ENCODE results near the gene MICB. TPM values are rescaled to one million over a fixed set of nuclear protein-coding genes. Genes with fewer than 3 reads are reported as not detected.

MICB gene
- total RNA-seq, 1 donor, result 16.6 TPM

DNA sequence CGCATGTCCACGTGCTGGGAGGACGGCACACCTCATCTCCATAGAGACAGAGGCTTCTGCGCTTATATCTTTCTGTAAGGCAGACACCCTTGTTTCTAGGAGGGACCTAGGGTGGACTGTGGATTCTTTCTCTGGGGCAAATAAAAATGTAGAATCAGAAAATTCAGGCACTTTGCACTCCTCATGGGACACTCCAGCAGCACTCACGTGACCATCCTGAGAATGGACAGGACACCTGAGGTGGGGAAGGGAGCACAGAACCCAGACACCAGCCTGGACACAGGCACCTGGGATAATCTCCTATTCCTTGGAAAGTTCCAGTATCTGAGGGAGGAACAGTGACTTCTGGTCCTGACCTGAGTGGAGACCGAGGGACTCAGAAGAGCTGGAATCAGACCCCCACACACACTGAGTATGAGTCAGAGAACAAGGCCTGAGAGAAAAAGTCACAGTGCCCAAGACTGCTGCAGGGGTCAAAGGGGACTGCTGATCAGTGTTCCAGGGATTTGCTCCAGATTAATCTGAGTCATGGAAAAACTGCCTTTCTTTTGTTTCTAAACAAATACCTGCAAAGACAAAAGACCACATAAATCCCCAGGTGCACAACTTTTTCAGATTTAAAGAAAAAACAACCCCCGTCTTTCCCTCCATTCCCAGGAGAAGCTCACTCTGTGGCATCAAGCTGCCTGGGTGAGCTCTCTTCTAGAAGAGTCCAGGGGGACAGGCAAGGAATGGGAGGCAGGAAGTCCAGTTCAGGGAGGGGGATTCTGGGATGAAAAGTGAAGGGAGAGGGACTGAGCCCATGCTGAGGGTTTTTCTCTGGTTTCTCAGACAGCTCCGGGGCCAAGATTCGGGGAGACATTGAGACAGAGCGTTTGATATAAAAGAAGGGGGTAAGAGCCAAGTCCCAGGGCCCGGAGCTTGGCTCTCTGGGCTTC, 35.6 kb upstream of the MICB start:
- peak; percentile 16 for DNase-seq (ENCODE audit: low read depth)
- H3K4me3 ChIP-seq (ENCODE audit: low read depth, low read length), result no peak overlapping the region
- TF ChIP-seq, protein P1, sequence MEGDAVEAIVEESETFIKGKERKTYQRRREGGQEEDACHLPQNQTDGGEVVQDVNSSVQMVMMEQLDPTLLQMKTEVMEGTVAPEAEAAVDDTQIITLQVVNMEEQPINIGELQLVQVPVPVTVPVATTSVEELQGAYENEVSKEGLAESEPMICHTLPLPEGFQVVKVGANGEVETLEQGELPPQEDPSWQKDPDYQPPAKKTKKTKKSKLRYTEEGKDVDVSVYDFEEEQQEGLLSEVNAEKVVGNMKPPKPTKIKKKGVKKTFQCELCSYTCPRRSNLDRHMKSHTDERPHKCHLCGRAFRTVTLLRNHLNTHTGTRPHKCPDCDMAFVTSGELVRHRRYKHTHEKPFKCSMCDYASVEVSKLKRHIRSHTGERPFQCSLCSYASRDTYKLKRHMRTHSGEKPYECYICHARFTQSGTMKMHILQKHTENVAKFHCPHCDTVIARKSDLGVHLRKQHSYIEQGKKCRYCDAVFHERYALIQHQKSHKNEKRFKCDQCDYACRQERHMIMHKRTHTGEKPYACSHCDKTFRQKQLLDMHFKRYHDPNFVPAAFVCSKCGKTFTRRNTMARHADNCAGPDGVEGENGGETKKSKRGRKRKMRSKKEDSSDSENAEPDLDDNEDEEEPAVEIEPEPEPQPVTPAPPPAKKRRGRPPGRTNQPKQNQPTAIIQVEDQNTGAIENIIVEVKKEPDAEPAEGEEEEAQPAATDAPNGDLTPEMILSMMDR (IDR thresholded peaks at IDR 0.05; ENCODE audit: insufficient read depth, low read length), result no peak

DNA sequence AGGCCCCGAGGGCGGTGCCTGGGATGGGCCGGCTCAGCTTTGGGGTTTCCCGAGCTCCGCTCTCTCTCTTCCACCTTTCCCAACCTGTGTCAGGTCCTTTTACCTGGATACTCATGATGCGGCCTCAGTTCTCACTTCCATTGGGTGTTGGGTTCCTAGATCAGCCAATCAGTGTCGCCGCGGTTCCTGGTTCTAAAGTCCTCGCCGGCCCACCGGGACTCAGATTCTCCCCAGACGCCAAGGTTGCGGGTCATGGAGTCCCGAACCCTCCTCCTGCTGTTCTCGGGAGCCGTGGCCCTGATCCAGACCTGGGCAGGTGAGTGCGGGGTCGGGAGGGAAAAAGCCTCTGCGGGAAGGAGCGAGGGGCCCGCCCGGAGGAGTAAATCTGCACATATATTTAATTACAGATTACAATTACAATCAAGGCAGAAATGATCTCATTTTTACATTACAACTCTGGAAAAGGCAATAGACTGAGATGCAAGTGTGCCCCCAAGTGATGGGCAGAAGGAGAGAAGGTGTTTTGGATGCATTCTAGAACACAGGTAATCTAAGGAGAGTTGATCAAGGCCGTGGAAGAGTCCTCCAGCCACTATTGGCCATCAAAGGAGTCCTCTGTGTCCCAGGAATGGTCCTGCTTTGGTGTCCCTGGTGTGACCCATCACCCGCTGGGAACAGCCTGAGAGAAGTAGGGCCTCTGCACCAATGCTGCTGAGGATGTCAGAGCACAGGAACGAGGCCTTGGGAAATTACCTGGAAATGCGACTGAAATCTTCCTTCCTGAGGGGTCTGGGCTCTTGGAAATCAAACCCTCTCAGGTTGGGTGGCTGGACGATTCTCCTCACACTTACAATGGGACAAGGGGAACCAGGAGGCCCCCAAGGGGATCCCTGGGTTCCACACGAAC, 34.7 kb upstream of the MICB start:
- DNase-seq (ENCODE audit: low read depth), result peak; percentile 73
- peak overlapping the region; percentile 31 for H3K4me3 ChIP-seq (ENCODE audit: low read depth, low read length)
- TF ChIP-seq, protein P1 (IDR thresholded peaks at IDR 0.05; ENCODE audit: insufficient read depth, low read length), result no peak

DNA sequence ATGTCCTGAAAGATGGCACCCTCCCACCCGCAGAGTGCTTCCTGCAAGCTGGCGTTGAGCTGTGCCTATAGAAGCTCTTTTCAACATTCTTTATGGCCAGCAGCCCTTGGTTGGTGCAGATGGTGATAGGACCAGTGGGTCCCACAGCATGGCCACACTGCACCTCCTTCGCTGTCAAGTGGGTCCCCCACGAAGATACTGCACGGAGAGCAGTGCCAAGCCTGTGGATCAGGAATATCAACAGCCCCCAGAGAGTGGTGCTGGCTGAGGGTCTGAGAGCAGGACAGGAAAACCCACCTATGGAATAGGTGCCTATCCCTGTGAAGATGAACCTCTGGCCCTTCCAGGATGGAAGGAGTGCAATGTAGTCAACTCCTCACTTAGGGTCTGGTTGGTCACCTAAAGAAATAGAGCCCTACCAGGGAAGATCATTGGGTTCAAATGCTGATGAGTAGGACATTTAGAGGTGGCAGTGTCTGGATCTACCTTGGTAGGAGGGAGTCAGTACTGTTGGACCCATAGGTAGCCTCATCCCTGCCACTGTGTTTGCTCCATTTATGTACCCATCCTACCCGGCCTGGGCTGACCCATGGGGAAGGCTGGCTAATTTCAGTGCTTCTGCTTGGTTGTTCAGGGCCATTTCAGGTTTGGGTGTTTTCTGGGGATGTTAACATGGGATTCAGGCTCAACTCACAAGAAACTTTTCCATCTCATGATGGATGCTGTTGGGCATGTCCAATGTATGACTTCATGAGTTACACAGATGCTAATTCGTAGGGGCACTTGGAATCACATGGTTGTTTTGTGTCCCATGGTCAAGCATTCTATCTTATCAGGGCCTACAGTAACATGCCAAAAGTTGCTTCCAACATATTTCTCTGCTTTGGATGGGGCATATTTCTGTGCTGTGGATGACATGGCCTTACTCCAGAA, 33.4 kb upstream of the MICB start:
- no peak overlapping the region for H3K4me3 ChIP-seq (ENCODE audit: low read depth, low read length)
- TF ChIP-seq, protein P1 (IDR thresholded peaks at IDR 0.05; ENCODE audit: insufficient read depth, low read length), result no peak
- DNase-seq (ENCODE audit: low read depth), result no peak

DNA sequence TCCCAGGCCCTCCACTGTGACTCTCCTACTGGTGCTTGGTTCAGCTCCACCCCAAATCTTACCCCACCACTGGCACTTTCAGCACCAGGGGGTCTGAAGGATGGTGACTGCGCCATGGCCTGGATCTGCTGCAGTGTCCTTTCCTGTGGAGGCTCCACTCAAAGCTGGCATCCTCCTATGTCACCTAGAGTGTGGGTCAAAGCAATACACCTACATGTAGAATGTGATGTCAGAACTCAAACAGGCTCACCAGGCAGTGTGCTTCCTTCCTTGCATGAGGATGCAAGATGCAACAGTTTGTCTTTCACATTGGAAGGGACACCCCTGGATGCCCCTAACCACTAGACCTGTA, 32.8 kb upstream of the MICB start:
- H3K4me3 ChIP-seq (ENCODE audit: low read depth, low read length), result no peak overlapping the region
- TF ChIP-seq, protein P1 (IDR thresholded peaks at IDR 0.05; ENCODE audit: insufficient read depth, low read length), result no peak
- no peak for DNase-seq (ENCODE audit: low read depth)

DNA sequence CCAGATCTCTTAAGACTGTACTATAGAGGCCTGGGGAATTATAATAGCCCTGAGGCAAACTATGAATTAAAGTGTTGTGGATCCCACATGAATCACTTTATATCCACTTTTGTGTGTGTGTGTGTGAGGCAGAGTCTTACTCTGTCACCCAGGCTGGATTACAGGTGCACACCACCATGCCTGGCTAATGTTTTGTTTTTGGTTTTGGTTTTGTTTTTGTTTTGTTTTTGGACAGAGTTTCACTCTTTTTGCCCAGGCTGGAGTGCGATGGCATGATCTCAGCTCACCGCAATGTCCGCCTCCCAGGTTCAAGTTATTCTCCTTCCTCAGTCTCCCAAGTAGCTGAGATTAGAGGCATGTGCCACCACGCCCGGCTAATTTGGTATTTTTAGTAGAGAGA, 32.2 kb upstream of the MICB start:
- no peak for DNase-seq (ENCODE audit: low read depth)
- TF ChIP-seq, protein P1 (IDR thresholded peaks at IDR 0.05; ENCODE audit: insufficient read depth, low read length), result no peak
- no peak overlapping the region for H3K4me3 ChIP-seq (ENCODE audit: low read depth, low read length)

DNA sequence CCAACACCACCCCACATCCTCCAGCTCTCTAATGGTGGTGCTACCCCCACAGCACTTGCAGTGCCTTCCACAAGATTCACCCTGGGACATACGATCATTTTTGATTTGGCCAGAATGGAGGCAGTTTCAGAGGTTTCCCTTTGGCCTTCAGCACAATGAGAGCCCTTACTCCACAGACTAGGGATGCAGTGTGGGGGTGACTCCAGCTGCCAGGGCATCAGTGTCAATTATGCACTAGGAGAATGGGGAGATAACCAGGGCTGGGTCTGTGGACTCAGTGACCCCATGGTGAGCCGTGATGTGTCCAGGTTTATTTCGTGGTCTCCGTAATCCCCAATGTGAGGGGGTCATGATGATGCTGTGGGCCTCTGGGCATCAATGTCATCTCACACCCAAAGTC, 31.5 kb upstream of the MICB start:
- H3K4me3 ChIP-seq (ENCODE audit: low read depth, low read length), result no peak overlapping the region
- no peak for DNase-seq (ENCODE audit: low read depth)
- TF ChIP-seq, protein P1 (IDR thresholded peaks at IDR 0.05; ENCODE audit: insufficient read depth, low read length), result no peak

Measured in fibroblast of the aortic adventitia (primary cell).